Measurements from ENCODE around the gene AASS. TPM values are rescaled to one million over a fixed set of nuclear protein-coding genes. Genes with fewer than 3 reads are reported as not detected.
A peak's percentile ranks its signal among the peaks of the same experiment; 100 is the strongest.
"Not testable (repeated sequence)": the region's sequence is repeated elsewhere in the genome, so short reads cannot be mapped to it uniquely, and the experiment has no call there.

The AASS gene
- total and polyA plus RNA-seq, 12 donors = 7.7 to 27.8 (median 20.2) TPM

DNA sequence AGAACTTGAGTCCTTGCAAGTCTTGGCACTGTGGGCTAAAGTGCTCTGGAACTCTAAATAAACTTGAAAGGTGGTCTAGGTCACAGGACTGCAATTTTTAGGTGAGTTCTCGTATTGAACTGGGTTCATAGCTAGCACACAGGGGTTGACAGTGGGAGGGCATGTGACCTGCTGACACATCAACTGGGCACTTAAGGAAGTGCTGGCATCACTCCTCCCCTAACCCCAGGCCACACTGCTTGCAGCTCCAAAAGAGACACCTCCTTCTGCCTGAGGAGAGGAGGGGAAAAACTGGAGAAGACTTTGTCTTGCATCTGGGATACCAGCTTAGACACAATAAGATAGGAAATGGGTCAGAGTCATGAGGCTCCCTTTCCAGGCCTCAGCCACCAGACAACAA lies 38.0 kb upstream of the AASS start:
- intact Hi-C loops (cut with DNase I) = no loop called here
- WGBS, 4 donors = 25 to 85% (median 42%) methylated on average over 1 of the region's 1 CpG
- Histone ChIP-seq H3K27ac (no peak overlapping the region), H3K4me1 (replicated peaks in 1 of 2) (no peaks in the 10 kb centered on the region), H3K27me3 (no peaks in the 10 kb centered on the region), H3K9me3 (replicated peaks in 1 of 3) (no peaks in the 10 kb centered on the region), H3K36me3 (replicated peaks in 1 of 2) (no peaks in the 10 kb centered on the region), H3K4me3 (no peak overlapping the region)
- no peak for DNase-seq
- TF ChIP-seq POLR2A (IDR thresholded peaks at IDR 0.05) (no peak), CTCF (IDR thresholded peaks at IDR 0.05) (no peak)

GRCh38 chr7:122172144-122172543 lies 28.1 kb upstream of the AASS start:
- WGBS, 4 donors = 65 to 79% (median 73%) methylated on average over 2 of the region's 2 CpGs
- H3K4me1 ChIP-seq (replicated peaks in 1 of 2); DNase-seq; intact Hi-C loops (cut with DNase I); H3K9me3 ChIP-seq (replicated peaks in 1 of 3); H3K27ac ChIP-seq; H3K27me3 ChIP-seq; H3K36me3 ChIP-seq (replicated peaks in 1 of 2); H3K4me3 ChIP-seq: not testable (repeated sequence)

DNA sequence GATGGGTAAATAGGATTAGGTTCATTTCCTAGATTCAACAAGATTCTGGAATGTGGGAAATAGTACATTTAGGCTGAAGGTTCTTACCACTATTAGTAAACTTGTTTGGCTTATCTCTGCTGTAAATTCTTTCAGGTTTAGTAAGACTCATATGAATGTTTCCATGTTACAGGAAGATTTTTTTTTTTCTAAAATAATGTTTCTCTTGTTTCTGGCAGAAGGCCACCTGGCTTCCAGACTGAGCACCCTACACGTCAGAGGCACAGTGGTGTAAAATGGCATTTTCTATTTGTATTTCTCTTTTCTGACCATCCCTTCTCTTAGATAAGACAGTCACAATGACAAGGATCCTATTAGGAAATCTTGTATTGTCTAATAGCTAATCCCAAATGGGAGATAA lies 22.7 kb upstream of the AASS start:
- H3K27me3 ChIP-seq = no peaks in the 10 kb centered on the region
- DNase-seq = peak in 4 of 7 donors; percentile 30 to 58 (median 36)
- no peaks in the 10 kb centered on the region for H3K4me1 ChIP-seq (replicated peaks in 1 of 2)
- TF ChIP-seq CTCF (IDR thresholded peaks at IDR 0.05) = no peak
- no peak for TF ChIP-seq POLR2A (IDR thresholded peaks at IDR 0.05)
- no peaks in the 10 kb centered on the region for H3K36me3 ChIP-seq (replicated peaks in 1 of 2)
- no peaks in the 10 kb centered on the region for H3K9me3 ChIP-seq (replicated peaks in 1 of 3)
- H3K27ac ChIP-seq = no peak overlapping the region
- intact Hi-C loops (cut with DNase I) = no loop called here
- H3K4me3 ChIP-seq = no peak overlapping the region
- WGBS, 4 donors = 13 to 24% (median 18%) methylated on average over 1 of the region's 1 CpG

GRCh38 chr7:122166275-122166674 lies 22.2 kb upstream of the AASS start:
- DNase-seq = no peak
- TF ChIP-seq POLR2A (IDR thresholded peaks at IDR 0.05) (no peak), CTCF (IDR thresholded peaks at IDR 0.05) (no peak)
- Histone ChIP-seq H3K27me3 (no peaks in the 10 kb centered on the region), H3K4me3 (no peak overlapping the region), H3K9me3 (replicated peaks in 1 of 3) (no peaks in the 10 kb centered on the region), H3K36me3 (replicated peaks in 1 of 2) (no peaks in the 10 kb centered on the region), H3K27ac (no peak overlapping the region), H3K4me1 (replicated peaks in 1 of 2) (no peaks in the 10 kb centered on the region)
- 83 to 91% (median 89%) methylated on average over 3 of the region's 3 CpGs for WGBS, 4 donors
- intact Hi-C loops (cut with DNase I) = no loop called here

DNA sequence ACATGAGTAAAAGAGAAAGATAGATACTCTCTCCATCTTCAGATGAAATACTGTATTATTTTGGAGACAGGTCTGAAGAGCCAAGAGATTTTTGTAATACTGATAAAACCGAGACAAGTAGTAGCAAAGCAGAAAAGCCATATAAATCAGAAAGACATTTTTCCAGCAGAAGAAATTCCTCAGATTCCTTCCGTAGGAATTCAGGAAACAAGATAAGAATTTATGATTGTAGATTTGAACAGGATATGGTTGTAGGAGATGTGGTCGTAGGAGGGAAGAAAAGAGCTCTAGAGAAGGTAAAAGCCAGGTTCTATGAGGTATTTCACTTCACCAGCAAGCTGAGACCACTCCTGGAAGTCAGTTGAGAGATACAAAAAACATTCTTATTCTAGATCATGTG lies 17.6 kb upstream of the AASS start:
- WGBS, 4 donors = 9 to 18% (median 13%) methylated on average over 3 of the region's 3 CpGs
- DNase-seq = no peak
- Histone ChIP-seq H3K27me3 (no peaks in the 10 kb centered on the region), H3K4me3 (no peak overlapping the region), H3K27ac (no peak overlapping the region), H3K4me1 (replicated peaks in 1 of 2) (no peaks in the 10 kb centered on the region), H3K9me3 (replicated peaks in 1 of 3) (no peaks in the 10 kb centered on the region), H3K36me3 (replicated peaks in 1 of 2) (no peaks in the 10 kb centered on the region)
- no peak for TF ChIP-seq CTCF (IDR thresholded peaks at IDR 0.05)
- TF ChIP-seq POLR2A (IDR thresholded peaks at IDR 0.05) = no peak
- intact Hi-C loops (cut with DNase I) = no loop called here

All from adrenal gland (tissue), 12 donors.